IMR-90 (cell line): ENCODE results near the gene MICU1. TPM values are rescaled to one million over a fixed set of nuclear protein-coding genes. Genes with fewer than 3 reads are reported as not detected.

Source experiments
- ATAC-seq: fragments of 200-7000 bp; cut with Tn5 transposase; 2 replicates; pipeline ENCODE4 v1.9.1; 2020; ENCODE audit warnings: low read depth, mild to moderate bottlenecking, moderate library complexity
- BruUV-seq: library from RNA; stranded (reverse); fragments of 400-500 nt; replicated peaks from 2 replicates; lab custom pipeline; 2021; lab: Mats Ljungman, UMichigan
- CTCF ChIA-PET: fragments of 300-600 bp; formaldehyde crosslinking; extraction: SDS; loops from one replicate; lab custom pipeline; 2021; ENCODE audit warnings: antibody characterized with exemption; lab: Yijun Ruan, JAX
- POLR2A ChIA-PET: fragments of 300-600 bp; sonication (Branson Sonifier 250); formaldehyde crosslinking; loops from one replicate; lab custom pipeline; 2022; ENCODE audit warnings: antibody characterized with exemption; ENCODE audit not compliant: unreplicated experiment; lab: Charles Lee
- DNase-seq: peaks from one replicate; pipeline ENCODE4 v3.0.0; 2013
- H2AFZ ChIP-seq: replicated peaks from 2 replicates; pipeline ENCODE3; 2013; ENCODE audit warnings: low read length, mild to moderate bottlenecking; ENCODE audit not compliant: poor library complexity
- H2AK5ac ChIP-seq: 2 replicates; pipeline ENCODE4 v1.6.1; 2013; ENCODE audit warnings: low read depth, low read length, inconsistent platforms
- H2AK9ac ChIP-seq: replicated peaks from 2 replicates; pipeline ENCODE3; 2013; ENCODE audit warnings: mild to moderate bottlenecking, low read depth, low read length, moderate library complexity; ENCODE audit not compliant: poor library complexity
- H2BK120ac ChIP-seq: 2 replicates; pipeline ENCODE4 v1.6.1; 2013; ENCODE audit warnings: low read depth, low read length, inconsistent platforms
- H2BK15ac ChIP-seq: 3 replicates; pipeline ENCODE4 v1.6.1; 2013; ENCODE audit warnings: low read depth, low read length, inconsistent platforms
- H2BK20ac ChIP-seq: 2 replicates; pipeline ENCODE4 v1.6.1; 2013; ENCODE audit warnings: low read depth, mild to moderate bottlenecking, inconsistent platforms, low read length, moderate library complexity
- H2BK5ac ChIP-seq: 2 replicates; pipeline ENCODE4 v1.6.1; 2013; ENCODE audit warnings: mild to moderate bottlenecking, low read depth, low read length, inconsistent platforms; ENCODE audit not compliant: poor library complexity, severe bottlenecking
- H3K14ac ChIP-seq: replicated peaks from 2 replicates; pipeline ENCODE4 v1.6.1; 2013; ENCODE audit warnings: low read depth, low read length, inconsistent platforms
- H3K18ac ChIP-seq: 2 replicates; pipeline ENCODE4 v1.6.1; 2013; ENCODE audit warnings: low read depth, low read length, control low read depth
- H3K23ac ChIP-seq: 2 replicates; pipeline ENCODE4 v1.6.1; 2013; ENCODE audit warnings: low read depth, low read length, inconsistent platforms
- H3K27ac ChIP-seq: 2 replicates; pipeline ENCODE4 v1.5.1; 2013; ENCODE audit warnings: mild to moderate bottlenecking, control low read depth, low read length; ENCODE audit not compliant: insufficient read depth
- H3K27me3 ChIP-seq: 2 replicates; pipeline ENCODE4 v1.6.1; 2013; ENCODE audit warnings: low read length; ENCODE audit not compliant: control insufficient read depth, insufficient read depth
- H3K36me3 ChIP-seq: 2 replicates; pipeline ENCODE4 v1.6.1; 2013; ENCODE audit warnings: low read length, mixed read lengths; ENCODE audit not compliant: control insufficient read depth, insufficient read depth
- H3K4ac ChIP-seq: 2 replicates; pipeline ENCODE4 v1.6.1; 2013; ENCODE audit warnings: low read depth, low read length, inconsistent platforms
- H3K4me1 ChIP-seq: 2 replicates; pipeline ENCODE4 v1.6.1; 2013; ENCODE audit warnings: low read length, mixed read lengths; ENCODE audit not compliant: control insufficient read depth, insufficient read depth
- H3K4me2 ChIP-seq: 2 replicates; pipeline ENCODE4 v1.6.1; 2013; ENCODE audit warnings: low read depth, mild to moderate bottlenecking, control low read depth, low read length, moderate library complexity
- H3K4me3 ChIP-seq: 2 replicates; pipeline ENCODE4 v1.5.1; 2013; ENCODE audit warnings: low read depth, mild to moderate bottlenecking, control low read depth, low read length, moderate library complexity; ENCODE audit not compliant: insufficient read depth
- H3K56ac ChIP-seq: 2 replicates; pipeline ENCODE4 v1.6.1; 2013; ENCODE audit warnings: low read length, inconsistent platforms; ENCODE audit not compliant: insufficient read depth; ENCODE audit errors: extremely low read depth
- H3K79me1 ChIP-seq, 2 experiments: 2 replicates each; pipeline ENCODE4 v1.6.1; 2013; ENCODE audit warnings: low read length in 2 of 2, inconsistent platforms in 1 of 2, low read depth in 1 of 2
- H3K9ac ChIP-seq: 2 replicates; pipeline ENCODE4 v1.6.1; 2013; ENCODE audit warnings: low read depth, low read length, control low read depth
- H3K9me1 ChIP-seq: 2 replicates; pipeline ENCODE4 v1.6.1; 2013; ENCODE audit warnings: low read length, inconsistent platforms; ENCODE audit not compliant: insufficient read depth
- H3K9me3 ChIP-seq: 2 replicates; pipeline ENCODE4 v1.6.1; 2013; ENCODE audit warnings: low read length; ENCODE audit not compliant: control insufficient read depth, insufficient read depth
- H4K20me1 ChIP-seq: 2 replicates; pipeline ENCODE4 v1.6.1; 2013; ENCODE audit warnings: low read length, inconsistent platforms; ENCODE audit not compliant: insufficient read depth
- H4K5ac ChIP-seq: 2 replicates; pipeline ENCODE4 v1.6.1; 2013; ENCODE audit warnings: mild to moderate bottlenecking, low read depth, low read length, control low read depth
- H4K8ac ChIP-seq, 2 experiments: 2 replicates each; pipeline ENCODE4 v1.6.1; 2013; ENCODE audit warnings: low read depth in 2 of 2, low read length in 2 of 2, control low read depth in 1 of 2, inconsistent platforms in 1 of 2
- H4K91ac ChIP-seq: 2 replicates; pipeline ENCODE4 v1.6.1; 2013; ENCODE audit warnings: low read depth, low read length, inconsistent platforms; ENCODE audit not compliant: insufficient read depth
- BHLHE40 ChIP-seq: fragments of 150-350 bp; IDR thresholded peaks from 2 replicates; pipeline ENCODE4 v1.6.1; 2016; ENCODE audit warnings: mild to moderate bottlenecking, low read depth, low read length
- CEBPB ChIP-seq: IDR thresholded peaks from 2 replicates; pipeline ENCODE4 v1.6.1; 2012; ENCODE audit warnings: low read depth, low read length, improper control_type of control experiment
- CHD1 ChIP-seq: IDR thresholded peaks from 2 replicates; pipeline ENCODE4 v1.6.1; 2012; ENCODE audit warnings: low read depth, low read length, improper control_type of control experiment
- FOS ChIP-seq: fragments of 150-350 bp; IDR thresholded peaks from 2 replicates; pipeline ENCODE4 v1.6.1; 2016; ENCODE audit warnings: low read depth, low read length
- MAFK ChIP-seq: IDR thresholded peaks from 2 replicates; pipeline ENCODE4 v1.6.1; 2012; ENCODE audit warnings: low read depth, low read length, improper control_type of control experiment
- MAZ ChIP-seq: IDR thresholded peaks from 2 replicates; pipeline ENCODE4 v1.6.1; 2012; ENCODE audit warnings: low read depth, mild to moderate bottlenecking, low read length, improper control_type of control experiment, moderate library complexity, borderline replicate concordance
- MXI1 ChIP-seq: IDR thresholded peaks from 2 replicates; pipeline ENCODE4 v1.6.1; 2012; ENCODE audit warnings: low read depth, mild to moderate bottlenecking, low read length, moderate library complexity, borderline replicate concordance
- NFE2L2 ChIP-seq: fragments of 150-350 bp; IDR thresholded peaks from 2 replicates; pipeline ENCODE4 v1.6.1; 2016; ENCODE audit warnings: low read depth, mild to moderate bottlenecking, low read length
- POLR2A ChIP-seq: IDR thresholded peaks from 2 replicates; pipeline ENCODE4 v1.6.1; 2012; ENCODE audit warnings: mild to moderate bottlenecking, low read depth, low read length
- RAD21 ChIP-seq: IDR thresholded peaks from 2 replicates; pipeline ENCODE4 v1.6.1; 2012; ENCODE audit warnings: low read length, improper control_type of control experiment
- RCOR1 ChIP-seq: IDR thresholded peaks from 2 replicates; pipeline ENCODE4 v1.6.1; 2012; ENCODE audit warnings: mild to moderate bottlenecking, low read length, improper control_type of control experiment; ENCODE audit not compliant: insufficient replicate concordance
- RFX5 ChIP-seq: IDR thresholded peaks from 2 replicates; pipeline ENCODE4 v1.8.0; 2012; ENCODE audit warnings: low read depth, mild to moderate bottlenecking, low read length, moderate library complexity
- SMC3 ChIP-seq: fragments of 150-350 bp; IDR thresholded peaks from 2 replicates; pipeline ENCODE4 v1.6.1; 2016; ENCODE audit warnings: low read depth, mild to moderate bottlenecking, antibody characterized with exemption, low read length, moderate library complexity
- USF2 ChIP-seq: fragments of 150-350 bp; IDR thresholded peaks from 2 replicates; pipeline ENCODE4 v1.6.1; 2017; ENCODE audit warnings: mild to moderate bottlenecking, antibody characterized with exemption, low read length, low read depth
- WGBS, 2 experiments: methylation state at CpG; one replicate each; pipeline versions ENCODE4 v1.1.5 to v1.1.7; 2013; ENCODE audit warnings: missing lambda C conversion rate in 2 of 2; ENCODE audit not compliant: insufficient read length in 1 of 2; ENCODE audit errors: extremely low coverage in 2 of 2; 5-methylcytosine and 5-hydroxymethylcytosine counted together
- dilution Hi-C: fragments of 300-500 bp; cut with HindIII; formaldehyde crosslinking; loops from one replicate; pipeline ENCODE4 v1.14.3; 2018; ENCODE audit warnings: low sequenced_read_pairs; ENCODE audit not compliant: unreplicated experiment
- in situ Hi-C: fragments of 300-500 bp; cut with MboI; formaldehyde crosslinking; loops from 3 replicates; pipeline ENCODE4 v1.14.3; 2019; ENCODE audit warnings: low sequenced_read_pairs, inconsistent platforms, mixed read lengths
- intact Hi-C: fragments of 100-400 bp; cut with micrococcal nuclease; formaldehyde crosslinking; loops from 2 replicates; pipeline ENCODE4 v1.10.0; 2022
- polyA plus RNA-seq, 3 experiments: library from polyadenylated mRNA; depleted of rRNA; stranded (reverse); fragments of >200 nt; gene quantifications; 2 replicates each; pipeline ENCODE4 v1.2.3, GENCODE V29; 2012; ENCODE audit warnings: low replicate concordance in 1 of 3
- total RNA-seq: library from RNA; depleted of rRNA; stranded (reverse); fragments of >200 nt; gene quantifications from 2 replicates; pipeline ENCODE4 v1.2.3, GENCODE V29; 2012
- TF ChIP-seq, protein P1 (sequence below): fragments of 150-350 bp; IDR thresholded peaks from 2 replicates; pipeline ENCODE4 v1.6.1; 2016; ENCODE audit warnings: low read depth, mild to moderate bottlenecking, low read length, moderate library complexity, borderline replicate concordance
- TF ChIP-seq, protein P2 (sequence below): conservative IDR thresholded peaks from 2 replicates; pipeline ENCODE4 v1.5.1; 2012; ENCODE audit warnings: mild to moderate bottlenecking, low read depth, low read length, improper control_type of control experiment

The MICU1 gene
- total and polyA plus RNA-seq, 2 of the 4 experiments (the other 2 are of a cell fraction) = 43.6 to 44.7 TPM

DNA sequence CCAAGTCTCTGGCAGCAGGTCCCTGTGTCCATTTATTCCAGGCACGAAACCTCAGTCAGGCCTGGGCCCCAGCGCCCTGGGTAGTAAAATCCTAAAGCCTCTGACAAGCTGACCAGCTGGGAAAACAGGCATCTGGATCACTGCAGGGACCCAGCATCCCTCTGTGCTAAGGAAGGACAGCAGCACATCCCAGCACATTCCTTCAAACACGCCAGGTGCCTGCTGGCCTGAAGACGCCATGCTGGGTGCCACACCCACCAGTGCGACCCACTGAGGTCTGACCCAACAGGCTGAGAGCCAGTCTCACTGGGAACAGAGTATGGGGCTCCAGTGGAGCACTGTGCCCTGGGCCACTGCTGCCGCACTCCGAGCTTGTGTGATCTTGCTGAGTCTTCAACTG lies 277.6 kb downstream of the MICU1 start:
- Histone ChIP-seq H3K23ac (no peak overlapping the region), H3K9me3 (no peaks in the 10 kb centered on the region), H3K4me1 (peaks cover 4% of the 10 kb centered on the region), H2BK15ac (no peak overlapping the region), H3K4me2 (no peak overlapping the region), H3K4ac (no peak overlapping the region), H3K79me1 (peaks cover 34 to 65% of the 10 kb centered on the region in 2 experiments), H2AFZ (no peak overlapping the region), H2AK9ac (no peak overlapping the region), H2BK120ac (no peak overlapping the region), H2BK5ac (no peak overlapping the region), H2AK5ac (no peak overlapping the region), H4K5ac (no peak overlapping the region), H4K8ac (no peak overlapping the region), H3K27ac (no peak overlapping the region), H3K14ac (no peak overlapping the region), H2BK20ac (no peak overlapping the region), H3K9me1 (peaks cover 9% of the 10 kb centered on the region; the same call in 1 of the 2 replicates), H4K20me1 (peaks cover 16% of the 10 kb centered on the region), H3K27me3 (no peaks in the 10 kb centered on the region), H3K4me3 (no peak overlapping the region), H3K36me3 (peaks cover 28% of the 10 kb centered on the region), H4K91ac (no peak overlapping the region), H3K18ac (no peak overlapping the region), H3K9ac (no peak overlapping the region), H3K56ac (no peak overlapping the region)
- ChIA-PET CTCF (no interaction called here), POLR2A (no interaction called here)
- intact Hi-C loops (no loop called here), dilution Hi-C loops (no loop called here), in situ Hi-C loops (no loop called here)
- 97% methylated on average over 4 of the region's 7 CpGs; no CpG with 5 or more reads in 1 of the 2 experiments for WGBS, 2 experiments
- no TSS peak for BruUV-seq
- ATAC-seq = no peak
- no peak for DNase-seq
- TF ChIP-seq RAD21 (no peak), BHLHE40 (no peak), MAFK (no peak), POLR2A (no peak), MXI1 (no peak), NFE2L2 (no peak), CHD1 (no peak), MAZ (no peak), RFX5 (no peak), SMC3 (no peak), CEBPB (no peak), RCOR1 (no peak), USF2 (no peak), FOS (no peak)
- TF ChIP-seq, protein P1, sequence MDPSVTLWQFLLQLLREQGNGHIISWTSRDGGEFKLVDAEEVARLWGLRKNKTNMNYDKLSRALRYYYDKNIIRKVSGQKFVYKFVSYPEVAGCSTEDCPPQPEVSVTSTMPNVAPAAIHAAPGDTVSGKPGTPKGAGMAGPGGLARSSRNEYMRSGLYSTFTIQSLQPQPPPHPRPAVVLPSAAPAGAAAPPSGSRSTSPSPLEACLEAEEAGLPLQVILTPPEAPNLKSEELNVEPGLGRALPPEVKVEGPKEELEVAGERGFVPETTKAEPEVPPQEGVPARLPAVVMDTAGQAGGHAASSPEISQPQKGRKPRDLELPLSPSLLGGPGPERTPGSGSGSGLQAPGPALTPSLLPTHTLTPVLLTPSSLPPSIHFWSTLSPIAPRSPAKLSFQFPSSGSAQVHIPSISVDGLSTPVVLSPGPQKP = no peak
- TF ChIP-seq, protein P2, sequence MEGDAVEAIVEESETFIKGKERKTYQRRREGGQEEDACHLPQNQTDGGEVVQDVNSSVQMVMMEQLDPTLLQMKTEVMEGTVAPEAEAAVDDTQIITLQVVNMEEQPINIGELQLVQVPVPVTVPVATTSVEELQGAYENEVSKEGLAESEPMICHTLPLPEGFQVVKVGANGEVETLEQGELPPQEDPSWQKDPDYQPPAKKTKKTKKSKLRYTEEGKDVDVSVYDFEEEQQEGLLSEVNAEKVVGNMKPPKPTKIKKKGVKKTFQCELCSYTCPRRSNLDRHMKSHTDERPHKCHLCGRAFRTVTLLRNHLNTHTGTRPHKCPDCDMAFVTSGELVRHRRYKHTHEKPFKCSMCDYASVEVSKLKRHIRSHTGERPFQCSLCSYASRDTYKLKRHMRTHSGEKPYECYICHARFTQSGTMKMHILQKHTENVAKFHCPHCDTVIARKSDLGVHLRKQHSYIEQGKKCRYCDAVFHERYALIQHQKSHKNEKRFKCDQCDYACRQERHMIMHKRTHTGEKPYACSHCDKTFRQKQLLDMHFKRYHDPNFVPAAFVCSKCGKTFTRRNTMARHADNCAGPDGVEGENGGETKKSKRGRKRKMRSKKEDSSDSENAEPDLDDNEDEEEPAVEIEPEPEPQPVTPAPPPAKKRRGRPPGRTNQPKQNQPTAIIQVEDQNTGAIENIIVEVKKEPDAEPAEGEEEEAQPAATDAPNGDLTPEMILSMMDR = no peak
